HG03457 (cell line): ENCODE measurements around the gene QKI.
"Not testable (repeated sequence)": the region's sequence is repeated elsewhere in the genome, so short reads cannot be mapped to it uniquely, and the experiment has no call there.

ENCODE experiments used
- ATAC-seq: cut with Tn5 transposase; IDR thresholded peaks from one replicate; pipeline ENCODE4 v1.9.1; 2021; ENCODE audit warnings: moderate number of reproducible peaks; ENCODE audit not compliant: unreplicated experiment

The QKI gene

GRCh38 chr6:163414117-163414945 lies at the start of gene QKI:
TSS of gene QKI (plus strand) at chr6:163414718. CDS start at chr6:163415194, 476 bp downstream.
- ATAC-seq = peak; percentile 25

DNA sequence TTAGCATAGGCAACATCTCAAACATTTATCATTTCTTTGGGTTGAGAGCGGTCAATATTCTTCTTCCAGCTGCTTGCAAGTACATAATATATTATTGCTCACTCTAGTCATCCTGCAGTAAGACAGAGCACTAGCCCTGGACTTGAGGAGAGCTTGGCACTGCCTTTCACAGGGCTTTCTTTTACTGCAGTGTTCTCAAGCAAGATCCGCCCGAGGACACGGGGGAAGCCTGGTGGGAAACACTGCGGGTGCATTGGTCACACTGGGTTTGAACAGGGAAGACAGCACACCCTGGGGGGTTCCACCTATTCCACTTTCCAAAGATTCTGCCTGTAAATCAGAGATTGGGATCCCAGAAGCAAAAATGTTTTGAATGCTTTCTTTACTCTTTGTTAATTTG lies 48.2 kb upstream of the QKI start:
- no peak for ATAC-seq

DNA sequence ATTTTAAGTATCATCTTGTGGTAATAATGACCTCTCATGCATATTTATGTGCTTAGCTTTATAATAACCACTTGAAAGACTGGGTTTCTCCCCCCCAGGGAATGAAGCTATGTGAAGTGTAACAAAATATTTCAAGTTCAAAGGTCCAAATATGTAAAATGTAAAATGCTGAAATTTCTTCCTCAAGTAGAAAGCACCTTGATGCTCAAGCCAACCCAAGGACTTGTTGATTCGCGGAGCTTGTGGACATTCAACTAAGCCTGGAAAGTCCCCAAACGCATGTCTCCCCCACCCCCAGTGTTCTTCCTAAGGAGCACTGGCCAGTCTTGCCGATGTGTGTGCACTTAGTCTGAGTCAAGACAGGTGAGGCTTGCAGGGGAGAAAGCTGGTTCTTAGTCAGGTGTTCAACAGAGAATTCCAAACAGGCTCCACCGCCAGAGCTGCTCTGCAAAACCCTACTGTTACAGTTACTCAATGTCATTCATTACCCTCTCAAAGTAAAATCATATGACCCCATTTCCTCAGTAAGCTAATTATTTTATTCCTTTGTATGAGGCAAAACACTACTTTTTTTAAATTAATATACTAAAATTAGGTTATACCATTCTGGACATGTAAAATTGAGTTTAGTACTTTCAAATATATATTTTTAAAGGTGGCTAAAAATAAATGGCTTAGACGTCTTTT lies 46.9 kb upstream of the QKI start:
- no peak for ATAC-seq

- ATAC-seq = no peak
Measured at GRCh38 chr6:163369141-163369540, 45.4 kb upstream of the QKI start.

DNA sequence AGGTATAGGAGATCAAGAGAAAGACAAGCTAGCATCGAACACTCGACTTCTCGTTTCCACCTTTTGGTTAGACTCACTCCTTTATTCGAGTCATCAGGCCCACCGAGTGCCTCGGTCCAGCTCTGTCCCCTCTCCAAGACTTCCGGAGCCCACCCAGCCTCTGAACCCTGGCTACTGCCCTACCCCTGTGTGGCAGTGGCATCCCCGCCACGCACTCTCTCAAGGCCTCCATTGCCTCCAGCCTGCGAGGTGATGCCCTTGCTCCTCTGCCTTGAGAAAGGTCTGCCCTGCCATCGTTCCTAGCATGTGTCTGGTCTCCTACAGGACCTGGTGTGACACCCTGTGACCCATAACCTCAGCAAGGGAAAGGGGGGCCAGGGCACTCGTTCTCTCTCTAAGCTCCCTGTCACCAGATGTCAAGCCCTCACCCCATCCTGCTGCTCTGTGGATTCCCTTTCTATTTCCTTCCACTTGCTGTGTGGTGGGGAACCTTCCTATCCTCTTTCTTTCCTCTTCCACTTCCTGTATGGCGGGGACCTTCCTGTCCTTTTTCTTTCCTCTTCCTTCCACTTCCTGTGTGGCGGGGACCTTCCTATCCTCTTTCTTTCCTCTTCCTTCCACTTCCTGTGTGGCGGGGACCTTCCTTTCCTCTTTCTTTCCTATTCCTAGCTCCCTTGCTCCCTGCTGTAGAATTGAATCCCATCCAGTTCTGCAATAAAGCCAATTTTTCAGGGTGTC lies 44.7 kb upstream of the QKI start:
- no peak for ATAC-seq

GRCh38 chr6:163370464-163371117 lies 43.9 kb upstream of the QKI start:
- no peak for ATAC-seq

GRCh38 chr6:163371129-163371528 lies 43.4 kb upstream of the QKI start:
- ATAC-seq = no peak

GRCh38 chr6:163373240-163373639 lies 41.3 kb upstream of the QKI start:
- ATAC-seq = no peak

DNA sequence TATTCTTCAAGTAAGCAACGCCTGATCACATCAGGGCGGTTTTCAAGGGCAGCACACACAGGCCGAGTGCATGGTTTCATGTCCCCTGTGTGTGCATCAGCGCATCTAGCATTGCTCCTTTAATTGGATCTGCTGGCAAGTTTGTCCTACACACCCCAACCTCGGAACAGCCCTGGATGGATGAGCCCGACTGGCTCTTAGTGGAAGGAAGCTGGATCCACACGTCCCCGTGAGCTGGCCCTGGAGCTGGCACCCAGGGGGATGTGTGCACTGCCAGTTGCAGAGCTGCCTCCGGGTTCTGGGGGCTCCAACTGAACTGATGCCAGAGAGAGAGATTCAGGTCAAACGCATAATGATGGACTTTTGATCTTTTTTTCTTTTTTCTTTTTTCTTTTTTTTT lies 39.2 kb upstream of the QKI start:
- ATAC-seq = no peak

GRCh38 chr6:163376187-163376586 lies 38.3 kb upstream of the QKI start:
- ATAC-seq = no peak

- no peak for ATAC-seq
Measured at GRCh38 chr6:163377561-163377960, 37.0 kb upstream of the QKI start.

DNA sequence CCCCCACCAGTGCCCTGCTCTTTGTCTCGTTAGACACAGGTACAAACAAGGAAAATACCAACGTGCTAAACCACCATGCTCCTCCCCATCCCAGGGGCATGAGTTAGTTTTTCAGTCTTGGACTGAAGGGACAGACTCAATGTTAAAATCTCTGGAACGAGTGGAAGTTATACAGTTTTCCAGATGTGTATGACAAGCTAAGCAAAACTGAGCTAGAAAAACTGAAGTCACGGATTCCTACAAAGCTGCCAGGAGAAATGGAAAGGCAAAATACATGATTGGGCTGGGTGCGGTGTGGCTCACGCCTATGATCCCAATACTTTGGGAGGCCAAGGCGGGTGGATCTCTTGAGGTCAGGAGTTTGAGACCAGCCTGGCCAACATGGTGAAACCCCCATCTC lies 34.3 kb upstream of the QKI start:
- ATAC-seq = no peak

DNA sequence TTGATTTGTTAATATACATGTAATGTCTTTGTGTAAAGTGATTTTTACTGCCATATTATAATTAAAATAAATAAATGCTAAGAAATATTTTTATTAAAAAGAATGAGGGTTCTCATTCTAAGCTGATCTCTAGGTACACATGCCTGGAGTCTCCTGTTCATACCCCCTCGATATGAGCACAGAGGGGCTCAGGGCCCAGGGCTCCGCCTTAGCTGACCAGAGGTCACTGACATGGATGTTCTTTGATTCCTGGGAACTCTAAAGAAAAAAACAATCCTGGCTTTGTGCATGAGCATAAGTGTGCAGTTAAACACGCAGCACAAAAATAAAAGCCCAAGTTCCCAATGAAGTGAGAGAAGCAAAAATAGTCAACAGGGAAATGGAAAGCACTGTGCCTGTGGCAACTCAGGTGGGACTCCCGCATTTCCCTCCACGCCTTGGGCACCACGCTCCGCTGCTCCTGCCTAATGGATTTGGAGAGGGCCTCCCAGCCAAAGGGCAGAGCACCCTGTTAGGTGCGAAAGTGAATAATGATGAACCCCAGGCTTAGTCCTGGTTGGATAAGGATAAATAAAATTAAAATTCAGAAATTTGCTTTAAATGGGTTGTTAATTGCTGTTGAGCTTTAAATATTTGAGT lies 33.3 kb upstream of the QKI start:
- ATAC-seq = no peak

- not testable (repeated sequence) for ATAC-seq
Measured at GRCh38 chr6:163383396-163383795, 31.1 kb upstream of the QKI start.

- no peak for ATAC-seq
Measured at GRCh38 chr6:163383912-163384311, 30.6 kb upstream of the QKI start.

GRCh38 chr6:163384510-163384909 lies 30.0 kb upstream of the QKI start:
- no peak for ATAC-seq

DNA sequence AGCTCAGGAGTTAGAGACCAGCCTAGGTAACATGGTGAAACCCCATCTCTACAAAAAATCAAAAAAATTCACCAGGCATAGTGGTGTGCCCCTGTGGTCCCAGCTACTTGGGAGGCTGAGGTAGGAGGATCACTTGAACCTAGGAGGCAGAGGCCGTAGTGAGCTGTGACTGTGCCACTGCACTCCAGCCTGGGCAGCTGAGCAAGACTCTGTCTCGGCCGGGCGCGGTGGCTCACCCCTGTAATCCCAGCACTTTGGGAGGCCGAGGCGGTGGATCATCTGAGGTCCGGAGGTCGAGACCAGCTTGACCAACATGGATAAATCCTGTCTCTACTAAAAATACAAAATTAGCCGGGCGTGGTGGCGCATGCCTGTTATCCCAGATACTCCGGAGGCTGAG lies 29.0 kb upstream of the QKI start:
- ATAC-seq = not testable (repeated sequence)

DNA sequence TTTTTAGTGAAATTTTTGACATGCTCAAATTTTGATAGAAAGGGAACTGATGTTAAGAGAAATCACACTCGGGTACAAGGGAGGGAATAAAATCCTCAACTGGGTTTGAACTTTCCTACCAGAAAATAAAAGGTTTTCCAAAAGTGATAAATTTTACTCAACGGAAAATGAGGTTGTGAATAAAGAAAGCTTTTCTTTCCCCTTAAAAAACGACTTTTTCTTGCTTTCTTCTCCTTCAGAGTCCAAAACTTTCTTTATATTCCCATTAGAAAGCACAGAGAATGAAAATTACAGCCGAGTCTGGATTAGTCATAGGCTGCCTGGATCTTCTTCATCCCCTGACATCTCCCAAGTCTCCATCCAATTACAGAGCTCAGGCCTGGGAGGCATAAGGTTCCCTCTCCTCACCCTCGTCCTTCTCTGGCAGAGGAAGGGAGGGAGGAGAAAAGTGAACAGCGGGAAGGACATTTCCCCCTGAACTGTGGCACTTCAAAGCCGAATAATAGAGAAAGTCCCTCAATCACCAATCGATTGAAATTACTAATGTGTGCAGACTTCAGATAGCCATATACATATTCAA lies 28.1 kb upstream of the QKI start:
- ATAC-seq = no peak

GRCh38 chr6:163387317-163387716 lies 27.2 kb upstream of the QKI start:
- ATAC-seq = no peak

DNA sequence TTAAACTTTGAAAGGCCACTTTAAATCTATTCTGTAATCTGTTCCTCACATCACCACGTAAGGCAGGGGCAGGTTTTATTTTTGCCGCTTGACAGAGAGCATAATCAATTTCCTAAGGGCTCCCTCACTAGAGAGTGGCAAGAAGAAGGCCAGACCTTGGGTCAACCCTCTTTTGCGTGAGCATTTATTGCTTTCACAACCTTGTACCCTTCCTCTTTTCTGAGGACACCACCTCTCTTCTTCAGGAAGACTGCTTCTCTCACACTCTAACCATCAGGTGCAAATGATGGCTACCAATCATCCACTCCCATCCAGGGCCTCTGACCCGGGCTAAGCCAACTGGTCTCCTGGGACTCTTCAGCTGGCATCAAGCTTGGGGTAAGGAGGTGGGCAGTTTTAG lies 25.2 kb upstream of the QKI start:
- no peak for ATAC-seq
